K562 (cell line): ENCODE data around the gene PLEKHF1. TPM values are rescaled to one million over a fixed set of nuclear protein-coding genes. Genes with fewer than 3 reads are reported as not detected.

Experiments
- CCAR2 ChIP-seq: fragments of 200-400 bp; formaldehyde crosslinking; IDR thresholded peaks from 2 replicates; pipeline ENCODE4 v1.6.1; 2017; ENCODE audit warnings: mild to moderate bottlenecking, low read depth, low read length
- EZH2 ChIP-seq: IDR thresholded peaks from 2 replicates; pipeline ENCODE4 v1.6.1; 2012; ENCODE audit warnings: low read depth, mild to moderate bottlenecking, inconsistent platforms, low read length, borderline replicate concordance
- GTF2B ChIP-seq: IDR thresholded peaks from 2 replicates; pipeline ENCODE4 v1.6.1; 2011; ENCODE audit not compliant: insufficient read length; ENCODE audit errors: extremely low read depth
- KLF6 ChIP-seq: fragments of 250-450 bp; sonication (Bioruptor Pico); IDR thresholded peaks from 2 replicates; pipeline ENCODE4 v1.4.0; 2020; ENCODE audit warnings: mild to moderate bottlenecking, moderate library complexity, borderline replicate concordance
- LARP7 ChIP-seq: fragments of 450-650 bp; IDR thresholded peaks from 2 replicates; pipeline ENCODE4 v1.6.1; 2016
- MAFG ChIP-seq: fragments of 450-650 bp; conservative IDR thresholded peaks from 2 replicates; pipeline ENCODE4 v1.6.1; 2016; ENCODE audit warnings: missing genetic modification characterization, missing compliant biosample characterization
- MXI1 ChIP-seq: IDR thresholded peaks from 2 replicates; pipeline ENCODE4 v1.6.1; 2011; ENCODE audit warnings: low read depth, mild to moderate bottlenecking, improper control_type of control experiment, low read length
- NCOA4 ChIP-seq: fragments of 450-650 bp; IDR thresholded peaks from 2 replicates; pipeline ENCODE4 v1.6.1; 2018; ENCODE audit warnings: mild to moderate bottlenecking; ENCODE audit not compliant: partially characterized antibody
- NFE2 ChIP-seq: IDR thresholded peaks from 2 replicates; pipeline ENCODE4 v1.6.1; 2014; ENCODE audit warnings: antibody characterized with exemption, low read depth
- NFXL1 ChIP-seq: fragments of 450-650 bp; formaldehyde crosslinking; IDR thresholded peaks from 2 replicates; pipeline ENCODE4 v1.4.0; 2021; ENCODE audit warnings: mild to moderate bottlenecking
- NFYB ChIP-seq: IDR thresholded peaks from 2 replicates; pipeline ENCODE4 v1.6.1; 2011; ENCODE audit warnings: mild to moderate bottlenecking, moderate library complexity; ENCODE audit not compliant: insufficient read length; ENCODE audit errors: extremely low read depth
- NR2C2 ChIP-seq, 2 experiments: fragments of 200-800 bp in 1 of 2; sonication (Bioruptor generic) in 1 of 2; sonication (generic) in 1 of 2; formaldehyde crosslinking in 1 of 2; IDR thresholded peaks; 2 replicates each; pipeline versions ENCODE4 v1.6.1 to v1.8.0; 2016 to 2022; ENCODE audit warnings: mild to moderate bottlenecking in 1 of 2, missing compliant biosample characterization in 1 of 2, missing genetic modification characterization in 1 of 2, missing genetic modification reagents in 1 of 2
- NUFIP1 ChIP-seq: fragments of 450-650 bp; IDR thresholded peaks from 2 replicates; pipeline ENCODE4 v1.6.1; 2018; ENCODE audit not compliant: partially characterized antibody
- OTX1 ChIP-seq: fragments of 450-650 bp; formaldehyde crosslinking; IDR thresholded peaks from 2 replicates; pipeline ENCODE4 v1.4.0; 2022; ENCODE audit warnings: mild to moderate bottlenecking
- PHB2 ChIP-seq: fragments of 450-650 bp; IDR thresholded peaks from 2 replicates; pipeline ENCODE4 v1.6.1; 2017; ENCODE audit warnings: low read depth
- PTBP1 ChIP-seq: fragments of 200-400 bp; formaldehyde crosslinking; IDR thresholded peaks from 2 replicates; pipeline ENCODE4 v1.6.1; 2017; ENCODE audit warnings: low read depth, low read length
- RAD51 ChIP-seq: fragments of 450-650 bp; IDR thresholded peaks from 2 replicates; pipeline ENCODE4 v1.7.1; 2016; ENCODE audit warnings: low read depth, mild to moderate bottlenecking, borderline replicate concordance
- RCOR1 ChIP-seq, 2 experiments: IDR thresholded peaks; 2 replicates each; pipeline ENCODE4 v1.6.1; 2012; ENCODE audit warnings: low read depth in 2 of 2, low read length in 2 of 2, borderline replicate concordance in 1 of 2, improper control_type of control experiment in 1 of 2
- RNF219 ChIP-seq: fragments of 250-450 bp; sonication (Bioruptor Pico); IDR thresholded peaks from 2 replicates; pipeline ENCODE4 v1.5.0; 2022; ENCODE audit warnings: mild to moderate bottlenecking
- TCF7 ChIP-seq: sonication (generic); IDR thresholded peaks from 2 replicates; pipeline ENCODE4 v1.6.1; 2016; ENCODE audit warnings: antibody characterized with exemption, borderline replicate concordance
- TOE1 ChIP-seq, 2 experiments: fragments of 450-650 bp in 1 of 2; sonication (generic) in 1 of 2; formaldehyde crosslinking in 1 of 2; IDR thresholded peaks; 2 replicates each; pipeline versions ENCODE4 v1.7.1 to v1.8.0; 2016 to 2022; ENCODE audit warnings: borderline replicate concordance in 2 of 2, mild to moderate bottlenecking in 2 of 2, antibody characterized with exemption in 1 of 2, inconsistent platforms in 1 of 2, low read depth in 1 of 2, missing genetic modification reagents in 1 of 2, moderate library complexity in 1 of 2
- ZFX ChIP-seq: sonication (generic); formaldehyde crosslinking; IDR thresholded peaks from 2 replicates; pipeline ENCODE4 v1.8.0; 2022; ENCODE audit warnings: mild to moderate bottlenecking, missing genetic modification reagents, moderate library complexity
- ZNF134 ChIP-seq: fragments of 250-450 bp; sonication (Bioruptor Pico); conservative IDR thresholded peaks from 2 replicates; pipeline ENCODE4 v1.4.0; 2020
- ZNF217 ChIP-seq: sonication (generic); formaldehyde crosslinking; IDR thresholded peaks from 2 replicates; pipeline ENCODE4 v1.8.0; 2022; ENCODE audit warnings: mild to moderate bottlenecking, missing genetic modification reagents
- ZNF445 ChIP-seq: fragments of 250-450 bp; sonication (Bioruptor Pico); IDR thresholded peaks from 2 replicates; pipeline ENCODE4 v1.4.0; 2020; ENCODE audit warnings: low read depth, mild to moderate bottlenecking, moderate library complexity
- ZNF584 ChIP-seq: fragments of 200-800 bp; sonication (Bioruptor generic); IDR thresholded peaks from 2 replicates; pipeline ENCODE4 v1.6.1; 2016; ENCODE audit warnings: low read depth, mild to moderate bottlenecking, missing genetic modification characterization, missing compliant biosample characterization
- ZNF707 ChIP-seq: fragments of 250-450 bp; sonication (Bioruptor Pico); conservative IDR thresholded peaks from 2 replicates; pipeline ENCODE4 v1.8.0; 2022; ENCODE audit warnings: inconsistent platforms, mild to moderate bottlenecking, moderate library complexity
- polyA plus RNA-seq, 8 experiments: library from polyadenylated mRNA; depleted of rRNA in 4 of 8; stranded (reverse) in 5 of 8; unstranded in 3 of 8; fragments of >200 nt; fragmentation: Nextera tagmentation in 2 of 8; fragmentation: Illumina TruSeq in 1 of 8; extraction: Ambion mirVana in 2 of 8; extraction: Trizol in 1 of 8; gene quantifications; 2 replicates each; pipeline versions ENCODE4 v1.2.1 to v1.2.3, GENCODE V29; 2011 to 2014; ENCODE audit warnings: inconsistent platforms in 1 of 8, missing spikeins in 1 of 8
- total RNA-seq, 7 experiments: library from RNA; depleted of rRNA in 6 of 7; stranded (reverse); fragments of >200 nt in 6 of 7; fragmentation: Illumina TruSeq in 2 of 7; extraction: Trizol in 2 of 7; gene quantifications; 2 replicates each; pipeline versions ENCODE4 v1.2.1 to v1.2.3, GENCODE V29; 2011 to 2021; ENCODE audit warnings: low replicate concordance in 1 of 7

Gene PLEKHF1
- total and polyA plus RNA-seq, 9 of the 15 experiments (the other 6 are each of a cell fraction or from before 2014, with no cell fraction given): 0.07 to 13.4 (median 3.9) TPM; not detected in 1

- TF ChIP-seq RNF219 (CRISPR knock-in tag) (no peak), CCAR2 (no peak), ZNF217 (CRISPR knock-in tag) (no peak), GTF2B (no peak), RAD51 (no peak), LARP7 (no peak), PTBP1 (no peak), KLF6 (CRISPR knock-in tag) (peak; percentile 65; the same call in 1 of the 2 replicates), ZNF584 (CRISPR knock-in tag) (0 out of 2 replicates have a peak, but pooled peaks have one; percentile 22), ZFX (CRISPR knock-in tag) (peak; percentile 64), MAFG (no peak), NFE2 (no peak), NR2C2 (CRISPR knock-in tag; IDR thresholded peaks at IDR 0.05) (no peak), NR2C2 (tag; IDR thresholded peaks at IDR 0.05) (peak; percentile 16; the same call in 1 of the 2 replicates), PHB2 (no peak), ZNF445 (CRISPR knock-in tag) (no peak), ZNF707 (CRISPR knock-in tag) (no peak), NCOA4 (no peak), TCF7 (no peak), EZH2 (no peak), RCOR1 (IDR thresholded peaks at IDR 0.05; ENCODE audit: borderline replicate concordance in 1 of 2, low read depth in 2 of 2, low read length in 2 of 2) (no peak), NFXL1 (CRISPR knock-in tag) (0 out of 2 replicates have a peak, but pooled peaks have one; percentile 15), ZNF134 (no peak), MXI1 (no peak), OTX1 (CRISPR knock-in tag) (no peak), TOE1 (IDR thresholded peaks at IDR 0.05; ENCODE audit: borderline replicate concordance) (peak; percentile 77; the same call in 1 of the 2 replicates), TOE1 (CRISPR knock-in tag; IDR thresholded peaks at IDR 0.05; ENCODE audit: borderline replicate concordance, low read depth) (no peak), NFYB (no peak), NUFIP1 (no peak)
These were observed 2.5 kb upstream of the PLEKHF1 start (continued) for GRCh38 chr19:29662604-29663404.
